HCT116 (cell line): ENCODE measurements around the gene GALNT17.

ENCODE experiments used
- CTCF ChIP-seq, 3 experiments: fragments of 200-600 bp in 1 of 3; sonication (generic) in 1 of 3; IDR thresholded peaks in 2 of 3; conservative IDR thresholded peaks in 1 of 3; 2 replicates each; pipeline ENCODE4 v1.5.1; 2012 to 2017; ENCODE audit warnings: low read depth in 2 of 3, low read length in 2 of 3, antibody characterized with exemption in 1 of 3, borderline replicate concordance in 1 of 3, control low read depth in 1 of 3, mild to moderate bottlenecking in 1 of 3, mixed read lengths in 1 of 3, mixed run types in 1 of 3, moderate library complexity in 1 of 3; ENCODE audit not compliant: insufficient read depth in 1 of 3
- ELF1 ChIP-seq: IDR thresholded peaks from 2 replicates; pipeline ENCODE4 v1.6.1; 2012; ENCODE audit warnings: low read depth, borderline replicate concordance
- EZH2 ChIP-seq: fragments of 200-600 bp; sonication (generic); IDR thresholded peaks from 2 replicates; pipeline ENCODE4 v1.6.1; 2017; ENCODE audit warnings: antibody characterized with exemption, mixed run types
- FOSL1 ChIP-seq: IDR thresholded peaks from 2 replicates; pipeline ENCODE4 v1.6.1; 2012; ENCODE audit warnings: low read depth
- POLR2A ChIP-seq: IDR thresholded peaks from 2 replicates; pipeline ENCODE4 v1.7.0; 2011; ENCODE audit warnings: borderline replicate concordance; ENCODE audit not compliant: insufficient read depth, insufficient read length; ENCODE audit errors: extremely low read depth
- POLR2AphosphoS5 ChIP-seq: IDR thresholded peaks from 2 replicates; pipeline ENCODE4 v1.6.1; 2011; ENCODE audit warnings: mild to moderate bottlenecking, low read depth, low read length, moderate library complexity
- SP1 ChIP-seq: IDR thresholded peaks from 2 replicates; pipeline ENCODE4 v1.6.1; 2012; ENCODE audit warnings: low read depth
- YY1 ChIP-seq: IDR thresholded peaks from 2 replicates; pipeline ENCODE4 v1.6.1; 2011; ENCODE audit warnings: low read length, low read depth, moderate library complexity, mild to moderate bottlenecking; ENCODE audit not compliant: insufficient replicate concordance; ENCODE audit errors: extremely low read depth

GRCh38 chr7:71497256-71497946 is 365.5 kb downstream of the GALNT17 start:
- TF ChIP-seq CTCF (IDR thresholded peaks at IDR 0.05 in 2 of 3, conservative IDR thresholded peaks at IDR 0.05 in 1 of 3; ENCODE audit: borderline replicate concordance in 1 of 3, insufficient read depth in 1 of 3, low read depth in 2 of 3, low read length in 2 of 3) (no peak), ELF1 (no peak), EZH2 (no peak), FOSL1 (no peak), POLR2AphosphoS5 (no peak), SP1 (no peak), YY1 (no peak), POLR2A (no peak)
